Esophagus muscularis mucosa (tissue), 3 donors: ENCODE results near the gene DIRAS1.

ENCODE experiments used
- CTCF ChIP-seq, 3 experiments: fragments of 200-600 bp in 2 of 3; fragments of 450-650 bp in 1 of 3; sonication (generic) in 2 of 3; IDR thresholded peaks; one replicate each; pipeline ENCODE4 v1.5.1; 2017 to 2019; ENCODE audit warnings: antibody characterized with exemption in 3 of 3, mild to moderate bottlenecking in 2 of 3, moderate library complexity in 1 of 3
- POLR2AphosphoS5 ChIP-seq, 2 donors: sonication (generic); formaldehyde crosslinking; IDR thresholded peaks; one replicate each; pipeline ENCODE4 v1.6.1; 2017; ENCODE audit warnings: antibody characterized with exemption in 2 of 2

- TF ChIP-seq POLR2AphosphoS5 (IDR thresholded peaks at IDR 0.05) (no peak), CTCF (IDR thresholded peaks at IDR 0.05) (no peak)
Observed at GRCh38 chr19:2716275-2716650, 4.9 kb downstream of the DIRAS1 start.
